ENCODE measurements around the gene TECPR2. TPM values are rescaled to one million over a fixed set of nuclear protein-coding genes. Genes with fewer than 3 reads are reported as not detected.

The TECPR2 gene
- total RNA-seq, 1 donor from 2014 or later, result 12.0 TPM

DNA sequence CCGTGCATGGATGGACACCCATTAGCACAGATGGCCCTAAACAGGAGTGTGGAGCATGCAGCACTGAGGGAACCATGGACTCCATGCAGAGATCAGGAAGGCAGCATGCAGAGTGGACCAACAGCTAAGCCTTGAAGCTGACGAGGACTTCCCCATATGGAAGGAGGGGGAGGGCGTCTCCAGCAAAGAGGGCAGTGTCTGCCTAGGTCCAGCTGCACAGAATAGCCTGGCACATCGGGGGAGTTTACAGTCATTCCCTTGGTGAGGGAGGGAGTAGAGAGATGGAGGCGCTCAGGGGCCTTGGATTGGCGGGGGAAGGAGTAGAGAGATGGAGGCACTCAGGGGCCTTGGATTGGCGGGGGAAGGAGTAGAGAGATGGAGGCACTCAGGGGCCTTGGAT, 82.3 kb downstream of the TECPR2 start:
- Histone ChIP-seq H3K27ac (no peak overlapping the region), H3K4me3 (no peak overlapping the region), H3K9me3 (no peaks in the 10 kb centered on the region), H3K4me1 (no peaks in the 10 kb centered on the region), H3K27me3 (no peaks in the 10 kb centered on the region), H3K36me3 (peaks cover 0 to 75% of the 10 kb centered on the region in 2 donors)
- TF ChIP-seq, protein P1, sequence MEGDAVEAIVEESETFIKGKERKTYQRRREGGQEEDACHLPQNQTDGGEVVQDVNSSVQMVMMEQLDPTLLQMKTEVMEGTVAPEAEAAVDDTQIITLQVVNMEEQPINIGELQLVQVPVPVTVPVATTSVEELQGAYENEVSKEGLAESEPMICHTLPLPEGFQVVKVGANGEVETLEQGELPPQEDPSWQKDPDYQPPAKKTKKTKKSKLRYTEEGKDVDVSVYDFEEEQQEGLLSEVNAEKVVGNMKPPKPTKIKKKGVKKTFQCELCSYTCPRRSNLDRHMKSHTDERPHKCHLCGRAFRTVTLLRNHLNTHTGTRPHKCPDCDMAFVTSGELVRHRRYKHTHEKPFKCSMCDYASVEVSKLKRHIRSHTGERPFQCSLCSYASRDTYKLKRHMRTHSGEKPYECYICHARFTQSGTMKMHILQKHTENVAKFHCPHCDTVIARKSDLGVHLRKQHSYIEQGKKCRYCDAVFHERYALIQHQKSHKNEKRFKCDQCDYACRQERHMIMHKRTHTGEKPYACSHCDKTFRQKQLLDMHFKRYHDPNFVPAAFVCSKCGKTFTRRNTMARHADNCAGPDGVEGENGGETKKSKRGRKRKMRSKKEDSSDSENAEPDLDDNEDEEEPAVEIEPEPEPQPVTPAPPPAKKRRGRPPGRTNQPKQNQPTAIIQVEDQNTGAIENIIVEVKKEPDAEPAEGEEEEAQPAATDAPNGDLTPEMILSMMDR (IDR thresholded peaks at IDR 0.05), result no peak
- no peak for TF ChIP-seq POLR2AphosphoS5 (IDR thresholded peaks at IDR 0.05; ENCODE audit: insufficient read depth in 1 of 2, low read depth in 1 of 2)
- no peak for TF ChIP-seq POLR2A (IDR thresholded peaks at IDR 0.05)
- DNase-seq (ENCODE audit: extremely low spot score in 2 of 2), result no peak
- intact Hi-C loops (cut with DNase I), result no loop called here

DNA sequence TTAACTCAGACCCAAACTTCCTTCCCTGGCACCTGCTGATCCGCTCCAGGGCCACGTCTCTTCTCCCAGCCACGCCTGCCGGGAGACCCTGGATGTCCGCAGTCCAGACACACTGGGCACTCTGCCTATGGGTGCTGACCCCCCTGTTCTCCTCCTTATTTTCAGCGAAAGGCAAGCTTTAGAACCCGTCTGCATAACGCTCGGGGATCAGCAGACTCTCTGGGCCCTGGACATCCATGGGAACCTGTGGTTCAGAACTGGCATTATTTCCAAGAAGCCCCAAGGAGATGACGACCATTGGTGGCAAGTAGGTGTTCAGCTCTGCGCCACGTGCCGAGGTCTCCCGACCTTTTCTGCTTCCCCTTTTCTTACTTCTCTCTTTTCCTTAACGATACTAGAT, 82.9 kb downstream of the TECPR2 start:
- intact Hi-C loops (cut with DNase I), result no loop called here
- no peak for DNase-seq (ENCODE audit: extremely low spot score in 2 of 2)
- Histone ChIP-seq H3K36me3 (peaks cover 0 to 75% of the 10 kb centered on the region in 2 donors), H3K27ac (no peak overlapping the region), H3K27me3 (no peaks in the 10 kb centered on the region), H3K4me1 (no peaks in the 10 kb centered on the region), H3K4me3 (no peak overlapping the region), H3K9me3 (no peaks in the 10 kb centered on the region)
- TF ChIP-seq POLR2A (IDR thresholded peaks at IDR 0.05) (no peak), POLR2AphosphoS5 (IDR thresholded peaks at IDR 0.05; ENCODE audit: insufficient read depth in 1 of 2, low read depth in 1 of 2) (no peak)
- TF ChIP-seq, protein P1 (IDR thresholded peaks at IDR 0.05), result no peak

DNA sequence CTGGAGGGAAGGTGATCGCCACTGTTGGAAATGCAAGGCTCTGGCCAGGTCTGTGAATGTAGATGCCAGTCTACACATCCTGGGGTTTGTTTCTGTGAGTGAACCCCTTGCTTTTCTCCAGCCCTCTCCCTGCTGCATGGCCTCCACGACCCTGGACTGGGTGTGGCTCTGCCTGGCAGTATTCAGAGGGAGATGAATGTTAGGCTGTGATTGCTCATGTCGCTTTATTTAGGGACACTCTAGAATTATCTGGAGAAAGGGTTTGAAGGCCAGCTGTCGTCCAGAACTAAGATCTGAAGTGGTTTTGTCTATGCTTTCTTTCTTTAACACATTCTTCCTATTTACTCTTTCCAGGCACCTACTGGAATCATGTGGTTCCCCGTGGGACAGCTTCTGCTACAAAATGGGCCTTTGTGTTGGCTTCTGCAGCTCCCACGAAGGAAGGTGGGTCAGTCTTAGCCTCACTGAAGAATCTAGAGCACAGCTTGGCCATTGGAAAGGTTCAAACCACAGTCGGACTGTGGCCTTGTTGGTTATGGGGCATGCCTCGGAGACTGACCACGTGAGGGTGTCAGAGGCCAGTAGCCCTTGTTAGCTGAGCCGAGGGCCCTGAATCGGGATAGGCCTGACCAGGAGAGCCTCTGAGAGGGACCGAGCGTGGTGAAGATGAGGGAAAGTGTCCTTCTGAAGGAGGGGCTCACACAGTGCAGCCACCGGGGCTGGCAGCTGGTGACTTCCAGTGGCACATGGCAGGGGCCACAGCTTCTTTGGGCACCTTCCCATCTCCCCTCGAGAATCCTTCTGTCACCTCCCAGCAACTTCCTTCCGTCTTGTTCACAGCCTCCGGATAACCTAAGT, 87.7 kb downstream of the TECPR2 start:
- Histone ChIP-seq H3K36me3 (peaks cover 0 to 65% of the 10 kb centered on the region in 2 donors), H3K4me1 (no peaks in the 10 kb centered on the region), H3K27ac (no peak overlapping the region), H3K27me3 (no peaks in the 10 kb centered on the region), H3K9me3 (no peaks in the 10 kb centered on the region), H3K4me3 (no peak overlapping the region)
- intact Hi-C loops (cut with DNase I), result no loop called here
- TF ChIP-seq, protein P1 (IDR thresholded peaks at IDR 0.05), result no peak
- TF ChIP-seq POLR2A (IDR thresholded peaks at IDR 0.05), result no peak
- no peak for TF ChIP-seq POLR2AphosphoS5 (IDR thresholded peaks at IDR 0.05; ENCODE audit: insufficient read depth in 1 of 2, low read depth in 1 of 2)
- DNase-seq (ENCODE audit: extremely low spot score in 2 of 2), result no peak

GRCh38 chr14:102451064-102451352, 88.3 kb downstream of the TECPR2 start:
- DNase-seq (ENCODE audit: extremely low spot score in 2 of 2), result no peak
- intact Hi-C loops (cut with DNase I), result no loop called here
- no peaks in the 10 kb centered on the region for H3K9me3 ChIP-seq
- H3K4me1 ChIP-seq, result no peaks in the 10 kb centered on the region
- H3K4me3 ChIP-seq, result no peak overlapping the region
- H3K27ac ChIP-seq, result no peak overlapping the region
- peaks cover 0 to 59% of the 10 kb centered on the region in 2 donors for H3K36me3 ChIP-seq
- TF ChIP-seq, protein P1 (IDR thresholded peaks at IDR 0.05), result no peak
- TF ChIP-seq POLR2A (IDR thresholded peaks at IDR 0.05) (no peak), POLR2AphosphoS5 (IDR thresholded peaks at IDR 0.05; ENCODE audit: insufficient read depth in 1 of 2, low read depth in 1 of 2) (no peak)
- H3K27me3 ChIP-seq, result no peaks in the 10 kb centered on the region

GRCh38 chr14:102452302-102452701, 89.6 kb downstream of the TECPR2 start:
- Histone ChIP-seq H3K36me3 (peaks cover 0 to 55% of the 10 kb centered on the region in 2 donors), H3K4me1 (no peaks in the 10 kb centered on the region), H3K27ac (no peak overlapping the region), H3K4me3 (no peak overlapping the region), H3K27me3 (no peaks in the 10 kb centered on the region), H3K9me3 (no peaks in the 10 kb centered on the region)
- TF ChIP-seq POLR2AphosphoS5 (IDR thresholded peaks at IDR 0.05; ENCODE audit: insufficient read depth in 1 of 2, low read depth in 1 of 2) (no peak), POLR2A (IDR thresholded peaks at IDR 0.05) (no peak)
- TF ChIP-seq, protein P1 (IDR thresholded peaks at IDR 0.05), result no peak
- DNase-seq (ENCODE audit: extremely low spot score in 2 of 2), result no peak
- intact Hi-C loops (cut with DNase I), result no loop called here
